Coronary artery (tissue), 2 donors: Measurements from ENCODE around the gene TRRAP.
"Not testable (repeated sequence)": the region's sequence is repeated elsewhere in the genome, so short reads cannot be mapped to it uniquely, and the experiment has no call there.

Source experiments
- DNase-seq: peaks from one replicate; pipeline ENCODE4 v3.0.0-alpha.2; 2017; ENCODE audit warnings: low spot score
- H3K27ac ChIP-seq, 2 donors: fragments of 200-600 bp; sonication (generic); one replicate each; pipeline ENCODE4 v1.5.1; 2016 to 2019
- H3K4me3 ChIP-seq: fragments of 200-600 bp; sonication (generic); 2 replicates; pipeline ENCODE4 v1.5.1; 2016; ENCODE audit warnings: mild to moderate bottlenecking, moderate library complexity
- CTCF ChIP-seq: fragments of 200-600 bp; sonication (generic); IDR thresholded peaks from one replicate; pipeline ENCODE4 v1.5.1; 2019; ENCODE audit warnings: antibody characterized with exemption

Gene TRRAP

GRCh38 chr7:98837630-98837972 is 40.7 kb upstream of the TRRAP start:
- Histone ChIP-seq H3K4me3 (no peak overlapping the region), H3K27ac (no peak overlapping the region)
- no peak for TF ChIP-seq CTCF
- no peak for DNase-seq

- no peak for DNase-seq
- H3K27ac ChIP-seq: no peak overlapping the region
- no peak for TF ChIP-seq CTCF
- no peak overlapping the region for H3K4me3 ChIP-seq
Observed at GRCh38 chr7:98840096-98840495, 38.2 kb upstream of the TRRAP start.

- DNase-seq: no peak
- no peak for TF ChIP-seq CTCF
- H3K4me3 ChIP-seq: no peak overlapping the region
Observed at GRCh38 chr7:98840722-98841121, 37.6 kb upstream of the TRRAP start.

GRCh38 chr7:98841179-98841997 is 36.9 kb upstream of the TRRAP start:
- TF ChIP-seq CTCF: peak; percentile 98
- H3K27ac ChIP-seq: peak overlapping the region; percentile 0 to 65
- peak; percentile 80 for DNase-seq
- H3K4me3 ChIP-seq: no peak overlapping the region

More at GRCh38 chr7:98840722-98841121, 37.6 kb upstream of the TRRAP start:
- no peak overlapping the region for H3K27ac ChIP-seq

GRCh38 chr7:98842552-98842951 is 35.8 kb upstream of the TRRAP start:
- not testable (repeated sequence) for H3K4me3 ChIP-seq, DNase-seq, H3K27ac ChIP-seq

- no peak for DNase-seq
- TF ChIP-seq CTCF: no peak
- H3K27ac ChIP-seq: no peak overlapping the region
- H3K4me3 ChIP-seq: no peak overlapping the region
Observed at GRCh38 chr7:98848918-98849317, 29.4 kb upstream of the TRRAP start.

- H3K4me3 ChIP-seq: no peak overlapping the region
- no peak for DNase-seq
- H3K27ac ChIP-seq: no peak overlapping the region
- TF ChIP-seq CTCF: no peak
Observed at GRCh38 chr7:98852826-98853225, 25.5 kb upstream of the TRRAP start.
